ENCODE results near the gene FAM107B.

GRCh38 chr10:14498326-14498725 is 276.4 kb downstream of the FAM107B start:
- TF ChIP-seq CTCF (IDR thresholded peaks at IDR 0.05; ENCODE audit: extremely low read depth in 1 of 2, insufficient read depth in 1 of 2, low read depth in 1 of 2, low read length in 2 of 2) (no peak), POLR2A (IDR thresholded peaks at IDR 0.05; ENCODE audit: low read depth, low read length) (no peak), JUN (IDR thresholded peaks at IDR 0.05; ENCODE audit: borderline replicate concordance, insufficient read depth, insufficient read length, low read depth) (no peak), POLR2AphosphoS5 (IDR thresholded peaks at IDR 0.05; ENCODE audit: insufficient read depth, low read depth, low read length) (no peak), MAX (IDR thresholded peaks at IDR 0.05; ENCODE audit: insufficient read depth, insufficient read length) (no peak), EZH2 (IDR thresholded peaks at IDR 0.05; ENCODE audit: borderline replicate concordance, low read depth, low read length, severe bottlenecking) (no peak)

Measured in endothelial cell of umbilical vein (primary cell).